Stimulated activated CD4-positive, alpha-beta T cell treated with anti-CD3 and anti-CD28 coated beads, Interleukin-1b, Interleukin-23, amount 100 ng/mL, for 24 hours (primary cell): ENCODE results near the gene TNIP2.

Experiments
- DNase-seq, 4 experiments: peaks; one replicate each; pipeline ENCODE4 v3.0.0-alpha.2; 2020; ENCODE audit warnings: low read depth in 4 of 4, low spot score in 1 of 4

Gene TNIP2

DNA sequence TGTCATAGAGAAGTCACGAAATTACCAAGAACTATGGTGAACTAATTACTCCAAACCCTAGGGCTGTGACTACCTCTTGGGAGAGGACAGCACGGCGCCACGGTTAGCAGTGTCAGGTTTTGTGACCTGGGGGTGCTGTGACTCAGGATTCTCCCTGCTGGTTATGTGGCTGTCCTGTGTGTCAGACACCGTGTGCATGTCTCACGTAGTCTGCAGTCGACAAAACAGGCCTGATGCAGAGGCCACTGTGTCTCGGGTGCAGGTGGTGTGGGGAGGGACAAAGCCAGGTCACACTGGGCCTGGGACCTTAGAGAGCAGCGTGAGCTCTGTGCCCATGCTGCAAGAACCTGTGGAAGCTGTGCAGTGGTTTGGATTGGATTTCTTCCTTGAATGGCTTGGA lies 34.1 kb downstream of the TNIP2 start:
- no peak for DNase-seq

DNA sequence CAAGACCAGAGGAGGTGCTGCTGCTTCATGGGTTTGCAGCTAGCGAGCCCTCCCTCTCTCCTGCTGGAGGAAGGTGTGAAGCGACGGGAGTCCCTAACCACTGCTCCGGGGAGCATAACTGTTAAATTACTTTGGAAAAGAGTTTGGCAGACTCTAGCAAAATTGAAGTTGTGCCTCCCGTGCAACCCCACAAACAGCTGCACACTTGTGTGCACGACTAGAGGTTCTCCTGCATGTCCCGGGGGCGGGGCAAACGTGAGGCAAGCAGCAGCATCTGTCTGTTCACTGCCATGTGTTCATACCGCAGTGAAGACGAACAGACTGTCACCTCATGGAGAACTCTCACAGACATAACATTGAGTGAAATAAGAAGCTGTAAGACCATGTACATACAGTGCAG lies 34.5 kb downstream of the TNIP2 start:
- DNase-seq = no peak

DNA sequence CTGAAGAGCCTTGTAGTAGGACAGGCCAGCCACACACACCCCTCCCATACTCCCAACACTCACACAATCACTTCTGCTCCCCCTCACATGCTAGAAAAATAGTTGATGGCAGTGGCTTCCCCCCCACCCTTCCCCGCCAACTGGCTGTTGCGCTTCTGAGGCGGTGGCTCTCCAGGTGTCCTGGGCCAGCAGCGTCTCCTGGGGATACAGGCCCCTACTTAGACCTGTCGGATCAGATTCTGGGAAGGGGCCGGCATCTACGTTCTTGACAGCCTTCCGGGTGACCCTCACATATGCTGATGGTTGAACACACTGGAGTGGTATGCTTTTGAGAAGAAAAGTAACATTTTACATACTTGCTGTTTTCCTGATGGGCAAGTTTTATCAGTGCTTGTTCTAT lies 39.9 kb downstream of the TNIP2 start:
- no peak for DNase-seq

DNA sequence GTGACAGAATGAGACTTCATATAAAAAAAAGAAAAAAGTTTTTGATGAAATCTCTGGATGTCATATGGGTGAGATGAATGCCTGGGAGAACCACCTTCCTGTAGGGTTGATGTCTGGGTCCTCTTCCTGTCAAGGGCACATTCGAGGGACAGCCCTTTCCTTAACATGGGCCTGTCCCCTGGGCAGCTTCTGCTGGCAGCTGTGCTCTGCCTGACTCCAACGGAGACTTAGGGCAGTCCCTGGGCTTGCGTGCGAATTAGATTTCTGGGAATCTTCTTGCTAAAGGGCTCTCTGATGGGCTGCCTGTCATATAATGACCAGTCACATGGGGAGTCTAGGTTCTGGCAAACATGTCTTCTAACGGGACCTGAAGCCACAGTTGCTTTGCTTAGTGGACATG lies 40.7 kb downstream of the TNIP2 start:
- no peak for DNase-seq

DNA sequence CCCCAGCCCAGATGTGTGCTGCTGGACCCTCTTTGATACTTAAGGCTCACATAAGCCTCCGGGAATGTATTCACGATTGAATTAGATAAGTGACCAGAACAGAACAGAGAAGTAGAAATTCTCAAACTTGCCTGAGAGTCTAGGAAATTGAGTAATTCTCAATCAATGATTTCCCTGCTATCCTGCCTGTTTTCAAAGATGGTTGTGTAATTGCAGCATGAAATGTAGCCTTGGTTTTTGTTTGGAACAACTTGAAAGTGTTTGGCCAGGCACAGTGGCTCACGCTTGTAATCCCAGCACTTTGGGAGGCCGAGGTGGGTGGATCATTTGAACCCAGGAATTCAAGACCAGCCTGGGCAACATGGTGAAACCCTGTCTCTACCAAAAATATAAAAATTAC lies 41.2 kb downstream of the TNIP2 start:
- DNase-seq = no peak

DNA sequence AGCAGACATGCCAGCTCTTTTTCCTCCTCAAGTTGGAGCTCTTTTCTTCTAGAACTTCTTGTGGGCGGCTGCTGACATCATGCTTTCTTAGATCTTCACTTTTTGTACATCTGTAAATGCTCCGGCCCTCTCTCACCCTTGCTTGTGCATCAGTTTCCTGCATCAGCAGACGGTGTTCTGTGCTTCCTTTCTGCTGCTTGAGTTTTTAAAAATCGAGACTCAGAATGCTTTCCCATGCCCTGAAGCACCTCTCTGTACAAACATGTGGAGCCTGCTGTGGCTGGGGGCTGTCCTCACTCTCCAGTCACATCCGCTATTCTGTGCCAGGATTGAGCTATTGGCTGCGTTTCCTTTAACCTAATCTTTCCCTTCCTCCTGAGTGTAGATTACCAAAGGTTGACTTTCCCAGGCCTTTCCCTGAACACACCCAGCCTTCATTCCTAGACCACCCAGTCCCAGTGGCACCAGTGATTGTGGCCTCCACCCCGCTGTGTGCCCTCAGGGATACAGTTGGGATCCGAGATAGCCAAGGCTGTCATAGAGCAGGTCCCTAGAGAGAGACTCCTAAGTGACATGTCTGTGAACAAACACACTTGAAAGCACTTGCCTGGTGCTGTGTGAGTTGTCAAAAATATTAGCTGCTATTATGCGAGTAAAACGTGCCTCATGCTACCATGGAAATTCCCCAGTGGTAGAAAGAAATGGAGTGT lies 41.9 kb downstream of the TNIP2 start:
- no peak for DNase-seq

DNA sequence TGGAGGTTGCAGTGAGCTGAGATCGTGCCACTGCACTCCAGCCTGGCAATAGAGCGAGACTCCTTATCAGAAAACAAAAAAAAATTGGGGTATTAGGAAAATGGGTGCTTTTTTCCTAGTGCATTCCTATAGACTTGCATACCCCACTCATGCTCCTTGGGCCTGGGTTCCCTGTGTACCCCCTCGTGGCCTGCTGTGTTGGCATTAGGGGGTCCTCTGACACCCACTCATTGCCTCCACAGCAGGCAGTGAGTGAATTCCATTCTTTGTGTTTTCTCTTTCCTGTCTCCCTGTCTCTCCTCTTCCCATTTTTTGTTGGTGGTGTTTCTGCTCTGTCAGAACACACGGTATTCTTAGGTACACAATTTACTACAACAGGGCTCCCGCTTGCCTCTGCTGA lies 42.8 kb downstream of the TNIP2 start:
- no peak for DNase-seq

DNA sequence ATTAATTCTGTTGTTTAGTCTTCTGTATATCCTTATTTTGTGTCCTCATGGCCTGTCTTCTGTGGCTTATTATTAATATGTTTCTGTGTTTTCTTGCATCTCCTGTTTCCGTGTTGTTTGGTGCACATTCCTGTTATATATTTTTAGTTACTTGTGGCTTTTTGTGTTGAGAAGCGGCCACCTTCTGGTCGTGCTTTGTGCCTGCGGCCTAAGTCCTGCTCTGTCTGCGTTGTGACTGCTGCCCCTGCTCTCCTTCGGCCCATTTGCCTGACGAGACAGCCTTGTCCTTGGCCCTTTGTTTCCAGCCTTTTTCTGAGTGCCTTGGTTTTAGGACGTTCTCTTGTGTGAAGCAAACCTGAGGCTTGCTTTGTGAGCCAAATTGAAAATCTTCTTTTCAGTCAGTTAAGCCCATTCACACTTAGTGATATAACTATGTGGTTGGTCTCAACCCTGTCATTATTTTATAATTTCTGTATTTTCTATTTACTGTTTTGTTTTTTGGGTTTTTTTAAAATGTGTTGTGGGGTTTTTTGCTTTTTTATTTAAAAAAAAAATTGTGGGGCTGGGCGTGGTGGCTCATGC lies 43.8 kb downstream of the TNIP2 start:
- no peak for DNase-seq

DNA sequence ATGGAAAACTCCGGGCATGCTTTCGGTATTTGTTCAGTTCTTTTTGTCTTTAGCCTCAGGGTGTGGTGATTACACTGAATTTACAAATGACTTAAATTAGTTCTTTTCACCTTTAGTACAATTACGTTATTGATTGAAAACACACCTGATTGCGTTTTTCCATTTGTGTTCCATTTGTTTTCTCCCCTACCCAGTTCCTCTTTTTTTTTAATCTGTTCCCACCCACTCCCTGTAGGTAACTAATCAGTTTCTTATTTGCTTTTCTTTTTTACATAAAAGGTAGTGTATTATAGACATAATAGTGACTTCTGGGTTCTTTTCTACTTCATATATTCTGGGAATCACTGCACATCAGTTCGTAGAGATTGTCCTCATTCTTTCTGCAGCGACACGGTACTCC lies 53.4 kb downstream of the TNIP2 start:
- DNase-seq = no peak

DNA sequence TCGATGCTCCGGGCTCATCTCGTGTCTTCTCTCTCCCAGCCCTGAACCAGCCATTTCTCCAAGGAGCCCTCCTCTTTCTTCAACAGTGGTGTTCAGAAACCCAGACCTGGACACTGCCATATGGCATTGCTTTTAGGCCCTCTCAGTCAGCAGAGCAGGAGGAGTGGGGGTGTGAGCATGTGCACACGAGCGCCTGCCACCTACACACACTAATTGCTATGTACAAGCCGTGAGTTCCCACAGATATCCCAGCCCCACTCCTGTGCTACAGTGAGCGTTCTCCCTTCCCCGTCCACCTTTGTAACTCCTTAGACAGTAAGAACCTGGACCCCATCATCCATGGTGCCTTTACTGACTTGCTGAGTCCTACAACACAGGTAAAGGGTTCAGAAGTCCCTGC lies 53.8 kb downstream of the TNIP2 start:
- DNase-seq = no peak

DNA sequence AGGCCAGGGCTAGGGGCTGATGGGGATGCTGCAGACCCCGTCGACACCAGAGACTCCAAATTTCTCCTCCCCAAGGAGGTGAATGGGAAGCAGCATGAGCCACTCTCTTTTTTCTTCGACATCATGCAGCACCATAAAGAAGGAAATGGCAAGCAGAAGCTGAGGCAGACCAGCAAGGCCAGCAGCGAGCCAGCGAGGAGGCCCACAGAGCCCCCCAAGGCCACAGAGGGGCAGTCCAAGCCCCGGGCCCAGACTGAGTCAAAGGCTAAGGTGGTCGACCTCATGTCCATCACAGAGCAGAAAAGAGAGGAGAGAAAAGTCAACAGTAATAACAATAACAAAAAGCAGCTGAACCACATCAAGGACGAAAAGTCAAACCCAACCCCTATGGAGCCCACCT lies 56.1 kb downstream of the TNIP2 start:
- DNase-seq = no peak

DNA sequence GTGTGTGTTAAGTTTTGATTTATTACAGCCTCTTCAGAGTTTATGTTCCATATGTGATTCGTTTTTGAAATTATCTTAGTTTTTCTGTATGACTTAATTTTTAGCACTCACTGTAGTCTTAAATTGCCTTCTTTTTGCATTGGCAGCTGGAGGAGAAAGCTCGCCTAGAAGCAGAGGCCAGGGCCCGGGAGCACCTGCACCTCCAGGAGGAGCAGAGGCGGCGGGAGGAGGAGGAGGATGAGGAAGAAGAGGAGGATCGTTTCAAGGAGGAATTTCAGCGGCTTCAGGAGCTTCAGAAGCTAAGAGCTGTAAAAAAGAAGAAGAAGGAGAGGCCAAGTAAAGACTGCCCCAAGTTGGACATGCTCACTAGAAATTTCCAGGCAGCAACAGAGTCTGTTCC lies 56.6 kb downstream of the TNIP2 start:
- no peak for DNase-seq

DNA sequence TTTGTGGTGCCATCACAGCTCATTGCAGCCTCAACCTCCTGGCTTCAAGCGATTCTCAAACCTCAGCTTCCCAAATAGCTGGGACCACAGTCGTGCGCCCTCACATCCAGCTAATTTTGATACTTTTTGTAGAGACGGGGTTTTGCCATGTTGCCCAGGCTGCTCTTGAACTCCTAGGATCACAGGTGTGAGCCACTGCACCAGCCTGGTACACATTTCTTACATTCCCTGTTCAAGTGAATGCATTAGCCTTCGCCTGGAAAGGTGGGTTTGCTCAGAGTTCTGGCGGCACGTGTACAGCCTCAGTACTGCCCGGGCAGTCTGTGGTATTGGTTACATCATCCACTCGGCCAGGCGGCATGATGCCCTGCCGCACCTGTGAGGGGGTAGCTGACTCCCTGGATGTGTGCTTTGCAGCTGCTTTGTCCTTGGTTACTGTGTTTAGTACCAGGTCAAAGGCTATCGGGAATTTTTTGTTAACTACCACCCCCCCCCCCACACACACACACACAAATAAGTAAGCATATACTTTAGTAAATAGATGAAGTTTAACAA lies 57.1 kb downstream of the TNIP2 start:
- DNase-seq = no peak

DNA sequence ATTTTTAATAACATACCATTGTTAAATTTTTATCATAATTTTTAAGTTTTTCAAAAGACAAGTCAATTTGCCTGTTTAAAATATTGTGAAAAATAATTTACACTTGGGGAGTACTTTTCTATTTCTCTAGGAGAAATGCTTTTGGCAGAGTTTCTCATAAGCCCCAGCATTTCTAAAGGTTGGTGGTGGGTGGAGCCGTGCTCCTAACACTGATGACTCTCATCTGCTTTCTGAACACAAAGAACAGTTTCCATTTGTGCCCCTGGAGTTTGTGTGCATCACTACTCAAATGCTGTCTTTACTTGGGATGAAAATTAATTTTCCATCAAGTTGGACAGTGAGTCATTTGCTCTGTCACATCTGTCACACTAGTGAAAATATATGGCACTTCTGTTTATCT lies 57.6 kb downstream of the TNIP2 start:
- DNase-seq = no peak

DNA sequence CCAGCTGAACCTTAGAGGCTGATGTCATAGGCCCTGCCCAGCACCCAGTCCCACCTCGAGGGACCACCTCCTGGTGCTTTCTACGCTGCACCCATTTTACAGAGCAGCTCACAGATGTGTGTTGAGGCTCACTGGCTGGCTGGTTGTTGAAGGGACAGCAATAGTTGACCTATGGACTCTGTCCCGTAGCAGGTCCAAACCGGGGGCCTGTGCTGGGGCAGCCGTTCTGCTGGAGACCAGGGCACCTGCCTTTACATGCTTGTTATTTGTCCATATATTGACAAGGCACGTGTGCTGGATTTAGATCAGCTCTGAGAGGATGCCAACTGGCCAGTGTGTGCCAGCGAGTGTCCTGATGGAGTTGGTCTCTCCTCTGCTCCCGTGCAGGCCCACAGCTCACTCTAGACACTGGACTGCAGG lies 58.1 kb downstream of the TNIP2 start:
- DNase-seq = no peak

DNA sequence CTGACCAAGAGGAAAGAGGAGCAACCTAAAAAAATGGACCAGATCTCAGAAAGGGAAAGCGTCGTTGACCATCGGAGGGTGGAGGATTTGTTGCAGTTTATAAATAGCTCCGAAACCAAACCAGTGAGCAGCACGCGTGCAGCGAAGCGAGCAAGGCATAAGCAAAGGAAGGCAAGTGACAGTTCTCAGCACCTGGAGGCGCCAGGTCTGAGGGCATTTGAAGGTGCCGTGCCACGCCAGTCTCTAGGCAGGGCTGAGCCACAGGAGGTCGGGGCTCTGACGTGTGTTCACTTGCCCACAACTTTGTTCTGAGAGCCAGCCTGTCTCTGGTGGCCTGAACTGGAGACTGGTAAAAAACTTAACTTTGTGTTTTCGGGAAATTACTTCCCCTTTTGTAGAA lies 59.7 kb downstream of the TNIP2 start:
- no peak for DNase-seq

DNA sequence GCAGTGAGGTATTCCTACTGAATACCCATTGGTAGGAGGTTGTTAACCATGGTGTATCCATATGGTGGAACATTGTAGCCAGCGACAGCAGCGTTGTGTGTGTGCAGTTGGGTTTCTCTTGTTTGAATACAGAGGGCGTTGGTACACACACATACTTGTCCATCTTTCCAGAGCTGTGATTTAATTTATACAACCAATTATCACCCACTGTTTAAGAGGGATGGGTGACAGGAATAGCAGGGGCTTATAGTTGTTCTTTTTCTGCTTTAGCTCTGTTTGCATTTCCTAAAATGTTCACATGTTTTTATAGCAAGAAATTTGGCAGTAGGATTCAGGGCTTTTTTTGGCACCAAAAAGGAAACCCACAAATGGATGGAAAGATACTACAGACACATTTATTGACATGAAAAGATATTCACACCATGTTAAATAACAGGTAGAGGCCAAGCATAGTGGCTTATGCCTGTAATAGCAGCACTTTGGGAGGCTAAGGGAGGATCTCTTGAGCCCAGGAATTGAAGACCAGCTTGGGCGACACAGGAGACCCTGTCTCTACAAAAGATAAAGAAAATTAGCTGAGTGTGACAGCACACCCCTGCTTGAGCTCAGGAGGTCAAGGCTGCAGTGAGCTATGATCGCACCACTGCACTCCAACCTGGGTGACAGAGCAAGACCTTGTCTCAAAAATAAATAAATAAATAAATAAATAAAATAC lies 60.6 kb downstream of the TNIP2 start:
- no peak for DNase-seq

DNA sequence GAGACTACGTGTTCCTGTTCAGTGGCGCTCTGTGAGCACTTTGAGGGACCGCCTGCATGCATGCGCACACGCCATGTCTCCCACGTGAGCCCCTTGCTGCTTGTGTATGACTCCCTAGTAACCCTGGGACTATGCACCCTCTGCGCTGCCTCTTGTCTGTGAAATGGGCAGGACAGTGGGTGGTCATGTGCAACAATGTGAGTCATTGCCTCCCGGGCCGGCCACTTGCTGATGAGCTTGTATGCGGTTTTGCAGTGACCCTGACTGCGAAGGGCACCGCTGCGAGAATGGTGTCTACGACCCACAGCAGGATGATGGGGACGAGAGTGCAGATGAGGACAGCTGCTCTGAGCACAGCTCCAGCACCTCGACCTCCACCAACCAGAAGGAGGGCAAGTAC lies 61.4 kb downstream of the TNIP2 start:
- no peak for DNase-seq

DNA sequence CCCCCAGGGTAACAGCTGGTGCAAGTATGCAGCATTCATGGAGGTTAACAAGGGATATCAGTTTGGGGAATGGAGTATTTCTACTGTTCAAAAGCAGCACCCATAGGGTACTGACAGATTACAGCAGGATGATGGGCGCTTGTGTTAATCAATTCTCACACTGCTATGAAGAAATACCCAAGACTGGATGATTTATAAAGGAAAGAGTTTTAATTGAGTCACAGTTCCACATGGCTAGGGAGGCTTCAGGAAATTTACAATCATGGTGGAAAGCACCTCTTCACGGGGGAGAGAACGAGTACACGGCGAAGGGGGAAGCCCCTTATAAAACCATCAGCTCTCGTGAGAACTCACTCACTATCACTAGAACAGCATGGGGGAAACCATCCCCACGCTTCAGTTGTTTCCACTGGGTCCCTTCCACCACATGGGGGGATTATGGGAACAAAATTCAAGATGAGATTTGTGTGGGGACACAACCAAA lies 64.1 kb downstream of the TNIP2 start:
- peak in 1 of 4 experiments; percentile 30 for DNase-seq
